Cardiac fibroblast (primary cell): ENCODE data around the gene TPRX2.
A peak's percentile ranks its signal among the peaks of the same experiment; 100 is the strongest.

Source experiments
- DNase-seq, 2 donors: peaks; one replicate each; pipeline versions ENCODE4 v3.0.0 to v3.0.0-alpha.2; 2010; ENCODE audit warnings: low read depth in 2 of 2
- H3K4me3 ChIP-seq, 2 donors: replicated peaks in 1 of 2; 1 replicate in 1 of 2; 2 replicates in 1 of 2; pipeline ENCODE4 v1.5.1; 2011; ENCODE audit warnings: low read depth in 2 of 2, low read length in 2 of 2, mild to moderate bottlenecking in 2 of 2, moderate library complexity in 1 of 2
- TF ChIP-seq, protein P1 (sequence below): IDR thresholded peaks from one replicate; pipeline ENCODE4 v1.5.1; 2011; ENCODE audit warnings: low read depth, mild to moderate bottlenecking, low read length, inconsistent platforms

TPRX2 gene

DNA sequence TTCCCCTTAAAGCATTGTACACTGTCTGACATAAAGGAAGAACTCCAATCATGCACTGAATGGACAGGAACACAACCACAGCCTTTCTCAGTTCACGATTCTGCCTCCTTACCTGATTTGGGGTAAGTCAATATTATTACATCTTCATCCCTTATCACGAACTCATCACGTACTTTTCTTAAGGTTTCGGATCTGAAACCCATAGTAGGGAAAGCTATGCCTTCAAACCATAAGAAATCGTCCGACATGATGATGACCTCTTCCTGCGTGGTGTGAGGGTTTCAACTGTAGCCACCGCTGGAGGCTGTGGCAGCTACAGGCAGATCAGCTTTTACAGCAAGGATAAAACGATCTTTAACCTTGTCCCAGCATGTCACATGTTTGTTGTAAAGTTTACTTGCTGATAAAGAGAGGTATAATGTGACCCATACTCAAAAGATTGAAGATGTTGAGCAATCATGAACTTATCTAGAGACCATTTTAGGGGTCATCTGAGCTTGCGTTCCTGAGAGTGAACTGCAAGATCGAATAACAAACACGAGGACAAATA, 27.1 kb downstream of the TPRX2 start, which contains the start of gene SULT2A1:
Gene SULT2A1 (minus strand): TSS at position 306 of the 550 bp plus-strand sequence. CDS start 58 bp downstream, at position 248.
- TF ChIP-seq, protein P1, sequence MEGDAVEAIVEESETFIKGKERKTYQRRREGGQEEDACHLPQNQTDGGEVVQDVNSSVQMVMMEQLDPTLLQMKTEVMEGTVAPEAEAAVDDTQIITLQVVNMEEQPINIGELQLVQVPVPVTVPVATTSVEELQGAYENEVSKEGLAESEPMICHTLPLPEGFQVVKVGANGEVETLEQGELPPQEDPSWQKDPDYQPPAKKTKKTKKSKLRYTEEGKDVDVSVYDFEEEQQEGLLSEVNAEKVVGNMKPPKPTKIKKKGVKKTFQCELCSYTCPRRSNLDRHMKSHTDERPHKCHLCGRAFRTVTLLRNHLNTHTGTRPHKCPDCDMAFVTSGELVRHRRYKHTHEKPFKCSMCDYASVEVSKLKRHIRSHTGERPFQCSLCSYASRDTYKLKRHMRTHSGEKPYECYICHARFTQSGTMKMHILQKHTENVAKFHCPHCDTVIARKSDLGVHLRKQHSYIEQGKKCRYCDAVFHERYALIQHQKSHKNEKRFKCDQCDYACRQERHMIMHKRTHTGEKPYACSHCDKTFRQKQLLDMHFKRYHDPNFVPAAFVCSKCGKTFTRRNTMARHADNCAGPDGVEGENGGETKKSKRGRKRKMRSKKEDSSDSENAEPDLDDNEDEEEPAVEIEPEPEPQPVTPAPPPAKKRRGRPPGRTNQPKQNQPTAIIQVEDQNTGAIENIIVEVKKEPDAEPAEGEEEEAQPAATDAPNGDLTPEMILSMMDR = no peak
- no peak within 1 kb of the TSS for H3K4me3 ChIP-seq
- no peak for DNase-seq

DNA sequence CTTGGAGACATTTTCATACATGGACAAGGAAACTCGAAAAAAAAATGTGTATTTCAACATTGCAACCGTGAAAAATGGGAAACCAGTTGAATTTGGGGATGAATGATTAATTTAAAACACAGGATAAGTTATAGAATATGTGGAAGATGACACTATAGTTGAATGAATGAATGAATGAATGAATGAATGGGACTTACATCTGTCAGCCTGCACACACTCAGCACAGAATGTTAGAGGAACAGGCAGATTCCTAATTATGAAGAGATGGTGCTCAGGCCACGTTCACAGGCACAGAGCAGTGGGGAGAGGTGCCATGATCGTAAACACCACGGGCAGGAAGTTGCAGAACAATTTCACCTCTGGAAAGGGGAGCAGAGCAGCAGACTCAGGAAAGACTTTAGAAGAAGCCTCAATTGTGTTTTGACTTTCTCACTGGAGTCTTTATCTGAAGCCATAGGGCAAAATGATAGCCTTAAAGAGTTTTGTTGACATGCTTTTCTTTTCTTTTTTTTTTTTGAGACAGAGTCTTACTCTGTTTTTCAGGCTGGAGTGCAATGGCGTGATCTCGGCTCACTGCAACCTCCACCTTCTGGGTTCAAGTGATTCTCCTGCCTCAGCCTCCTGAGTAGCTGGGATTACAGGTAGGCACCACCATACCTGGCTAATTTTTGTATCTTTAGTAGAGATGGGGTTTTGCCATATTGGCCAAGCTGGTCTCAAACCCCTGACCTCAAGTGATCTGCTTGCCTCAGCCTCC, 32.0 kb downstream of the TPRX2 start:
- no peak for DNase-seq
- TF ChIP-seq, protein P1 = no peak
- no peak overlapping the region for H3K4me3 ChIP-seq

DNA sequence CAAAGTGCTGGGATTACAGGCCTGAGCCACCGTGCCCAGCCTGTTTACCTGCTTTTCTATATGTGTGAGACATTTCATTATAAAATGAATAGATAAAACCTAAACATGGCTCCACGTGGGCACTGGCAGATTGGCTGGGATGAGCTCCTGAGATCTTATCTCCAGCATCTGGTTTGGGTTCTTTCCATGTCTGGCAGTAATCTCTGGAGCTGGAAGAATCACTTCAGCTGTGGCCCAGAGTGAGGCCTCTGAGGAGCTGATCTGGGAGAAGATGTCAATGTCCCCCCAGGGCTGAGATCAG, 32.5 kb downstream of the TPRX2 start:
- no peak for DNase-seq
- TF ChIP-seq, protein P1 = no peak
- no peak overlapping the region for H3K4me3 ChIP-seq

DNA sequence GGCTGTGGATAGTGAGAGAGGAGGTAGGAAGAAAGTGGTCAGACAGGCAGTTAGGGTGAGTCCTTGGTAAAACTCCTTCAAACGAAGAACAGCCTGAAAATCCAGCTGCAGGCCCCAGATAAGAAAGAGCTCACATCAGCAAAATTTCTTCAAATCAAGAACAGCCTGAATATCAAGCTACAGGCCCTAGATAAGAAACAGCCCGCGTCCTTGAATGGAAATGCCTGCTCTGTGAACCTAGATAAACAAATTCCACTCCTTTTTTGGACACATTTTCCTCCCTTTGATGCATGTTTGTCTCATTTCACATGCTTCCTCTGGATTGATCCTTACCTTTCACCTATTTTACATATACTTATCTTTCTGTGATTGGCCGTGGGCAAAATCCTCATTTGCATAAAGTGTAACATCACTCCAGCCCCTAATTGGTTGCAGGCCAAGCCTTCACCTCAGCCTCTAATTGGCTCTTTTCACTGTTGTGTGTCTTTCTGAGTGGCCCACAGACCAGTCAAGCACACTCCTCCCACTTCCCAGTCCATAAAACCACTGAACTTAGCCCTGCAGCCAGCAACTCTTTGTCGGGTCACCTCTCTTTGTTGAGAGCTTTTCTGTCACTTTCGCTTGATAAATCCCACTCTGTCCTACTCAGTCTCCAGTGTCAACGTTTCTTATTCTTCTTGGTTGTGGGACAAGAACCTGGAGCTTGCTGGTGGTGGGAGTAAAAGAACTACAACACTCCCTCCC, 33.1 kb downstream of the TPRX2 start:
- peak; percentile 9 to 28 for DNase-seq
- H3K4me3 ChIP-seq = no peak overlapping the region
- TF ChIP-seq, protein P1 = no peak

DNA sequence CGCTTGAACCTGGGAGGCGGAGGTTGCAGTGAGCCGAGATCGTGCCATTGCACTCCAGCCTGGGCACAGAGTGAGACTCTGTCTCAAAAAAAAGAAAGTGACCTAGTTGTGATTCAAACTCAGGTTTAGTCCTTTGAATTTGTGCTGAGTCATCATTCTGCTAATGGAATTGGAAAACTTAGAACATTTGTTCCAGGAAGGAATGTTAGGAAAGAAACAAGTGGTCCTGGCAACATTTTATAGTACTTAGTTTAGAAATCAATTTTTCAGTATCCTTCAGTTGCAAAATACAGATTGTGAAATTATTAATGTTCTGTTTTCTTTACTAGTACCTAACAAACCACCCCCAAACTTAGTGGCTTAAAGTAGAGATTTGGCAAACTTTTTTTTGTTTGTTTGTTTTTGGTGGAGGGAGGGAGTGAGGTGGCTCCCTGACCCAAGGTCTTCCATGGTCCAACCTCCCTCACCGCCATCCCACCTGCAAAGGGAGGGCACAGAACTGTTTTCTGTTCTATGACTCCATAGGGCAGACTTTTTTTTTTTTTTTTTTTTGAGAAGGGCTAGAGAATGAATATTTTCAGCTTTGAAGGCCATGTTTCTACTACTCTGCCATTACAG, 36.2 kb downstream of the TPRX2 start:
- H3K4me3 ChIP-seq = no peak overlapping the region
- TF ChIP-seq, protein P1 = no peak
- no peak for DNase-seq

DNA sequence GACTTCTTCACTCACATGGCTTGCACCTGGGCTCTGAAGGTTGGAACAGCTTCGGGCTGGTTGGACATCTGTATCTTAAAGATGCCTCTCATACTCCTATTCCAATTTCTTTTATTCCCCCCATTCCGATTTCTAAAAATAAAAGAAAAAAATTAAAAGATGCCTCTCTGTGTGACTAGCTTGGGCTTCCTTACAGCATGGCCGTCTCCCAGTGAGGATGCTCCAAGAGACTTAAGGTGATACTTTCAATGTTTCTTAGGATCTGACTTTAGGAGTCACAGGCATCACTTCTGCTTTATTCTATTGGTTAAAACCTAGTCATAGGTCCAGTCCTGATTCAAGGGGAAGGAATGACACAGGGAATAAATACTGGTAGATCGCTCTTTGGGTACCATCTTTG, 37.0 kb downstream of the TPRX2 start:
- H3K4me3 ChIP-seq = no peak overlapping the region
- DNase-seq = no peak
- TF ChIP-seq, protein P1 = no peak
